GM12878 (cell line): ENCODE results near the gene SORCS1. TPM values are rescaled to one million over a fixed set of nuclear protein-coding genes. Genes with fewer than 3 reads are reported as not detected.

Experiments
- ATAC-seq: fragments of 200-7000 bp; cut with Tn5 transposase; 3 replicates; pipeline ENCODE4 v1.9.1; 2020; ENCODE audit warnings: mild to moderate bottlenecking, moderate library complexity
- BruUV-seq: library from RNA; stranded (reverse); fragments of 400-500 nt; replicated peaks from 2 replicates; lab custom pipeline; 2021; lab: Mats Ljungman, UMichigan
- CTCF ChIA-PET: fragments of 300-600 bp; sonication (Branson Sonifier 250); formaldehyde crosslinking; extraction: SDS; loops from one replicate; lab custom pipeline; 2021; ENCODE audit warnings: inconsistent platforms; lab: Yijun Ruan, JAX
- POLR2A ChIA-PET: fragments of 350-600 bp; formaldehyde crosslinking; extraction: SDS; loops from one replicate; lab custom pipeline; 2021; ENCODE audit warnings: inconsistent platforms; lab: Charles Lee
- RAD21 ChIA-PET: fragments of 300-600 bp; sonication (Branson Sonifier 250); formaldehyde crosslinking; loops from one replicate; lab custom pipeline; 2023; ENCODE audit warnings: antibody characterized with exemption; ENCODE audit not compliant: unreplicated experiment; lab: Charles Lee
- SMC1A ChIA-PET: fragments of 300-600 bp; sonication (Branson Sonifier 250); formaldehyde crosslinking; loops from one replicate; lab custom pipeline; 2023; ENCODE audit not compliant: unreplicated experiment, uncharacterized antibody; lab: Charles Lee
- DNase-seq: peaks from one replicate; pipeline ENCODE4 v3.0.0-alpha.2; 2011; ENCODE audit warnings: low read depth, low spot score
- FAIRE-seq: peaks from 3 replicates; lab custom pipeline; 2011; peaks lifted over from hg19 to GRCh38; lab: Jason Lieb, UNC
- H2AFZ ChIP-seq: 2 replicates; pipeline ENCODE4 v1.6.0; 2011; ENCODE audit warnings: low read depth, low read length, control low read depth; ENCODE audit not compliant: control insufficient read depth
- H3K27ac ChIP-seq: 2 replicates; pipeline ENCODE4 v1.5.1; 2011; ENCODE audit warnings: control low read depth; ENCODE audit not compliant: control insufficient read depth, insufficient read depth
- H3K27me3 ChIP-seq, 2 experiments: replicated peaks in 1 of 2; 2 replicates each; pipeline versions ENCODE4 v1.6.0 to v1.6.1; 2011; ENCODE audit warnings: low read length in 1 of 2; ENCODE audit not compliant: control insufficient read depth in 2 of 2, insufficient read depth in 2 of 2
- H3K36me3 ChIP-seq, 2 experiments: 2 replicates each; pipeline ENCODE4 v1.5.1; 2011; ENCODE audit warnings: low read length in 1 of 2; ENCODE audit not compliant: control insufficient read depth in 2 of 2, insufficient read depth in 2 of 2
- H3K4me1 ChIP-seq: 2 replicates; pipeline ENCODE4 v1.6.1; 2011; ENCODE audit warnings: mild to moderate bottlenecking, low read length, moderate library complexity, mixed read lengths; ENCODE audit not compliant: control insufficient read depth, insufficient read depth
- H3K4me2 ChIP-seq: 2 replicates; pipeline ENCODE4 v1.6.0; 2011; ENCODE audit warnings: control low read depth; ENCODE audit not compliant: control insufficient read depth, insufficient read depth
- H3K4me3 ChIP-seq: fragments of 200-600 bp; sonication (generic); 2 replicates; pipeline ENCODE4 v1.5.1; 2016
- H3K79me2 ChIP-seq: 2 replicates; pipeline ENCODE4 v1.6.0; 2011; ENCODE audit warnings: low read length; ENCODE audit not compliant: control insufficient read depth, insufficient read depth
- H3K9ac ChIP-seq: 2 replicates; pipeline ENCODE4 v1.8.0; 2011; ENCODE audit warnings: low read length, control low read depth, mixed read lengths; ENCODE audit not compliant: control insufficient read depth, insufficient read depth
- H3K9me3 ChIP-seq: replicated peaks from 3 replicates; pipeline ENCODE4 v1.5.1; 2011; ENCODE audit warnings: mild to moderate bottlenecking, low read length; ENCODE audit not compliant: control insufficient read depth, insufficient read depth
- H4K20me1 ChIP-seq: 2 replicates; pipeline ENCODE4 v1.6.0; 2011; ENCODE audit not compliant: control insufficient read depth, insufficient read depth
- IKZF1 ChIP-seq: fragments of 450-650 bp; conservative IDR thresholded peaks from 2 replicates; pipeline ENCODE4 v1.6.1; 2017; ENCODE audit warnings: antibody characterized with exemption, mild to moderate bottlenecking
- NFIC ChIP-seq: IDR thresholded peaks from 2 replicates; pipeline ENCODE4 v1.6.1; 2012; ENCODE audit warnings: low read depth, mild to moderate bottlenecking, inconsistent platforms, low read length, moderate library complexity
- RAD21 ChIP-seq: IDR thresholded peaks from 2 replicates; pipeline ENCODE4 v1.6.1; 2011; ENCODE audit warnings: mild to moderate bottlenecking, low read depth, low read length, moderate library complexity; ENCODE audit not compliant: insufficient read depth
- RCOR1 ChIP-seq: conservative IDR thresholded peaks from 2 replicates; pipeline ENCODE4 v1.6.1; 2012; ENCODE audit warnings: low read depth, low read length, improper control_type of control experiment
- SMC3 ChIP-seq: IDR thresholded peaks from 2 replicates; pipeline ENCODE4 v1.6.1; 2011; ENCODE audit warnings: low read length, improper control_type of control experiment, borderline replicate concordance
- YY1 ChIP-seq: IDR thresholded peaks from 2 replicates; pipeline ENCODE4 v1.6.1; 2011; ENCODE audit warnings: low read depth, mild to moderate bottlenecking, low read length
- WGBS: methylation state at CpG from one replicate; pipeline ENCODE4 v1.1.6; 2016; ENCODE audit warnings: low lambda C conversion rate; ENCODE audit not compliant: insufficient replicate concordance, insufficient coverage; ENCODE audit errors: missing lambda C conversion rate; 5-methylcytosine and 5-hydroxymethylcytosine counted together
- in situ Hi-C: fragments of 300-500 bp; cut with MboI; formaldehyde crosslinking; loops from 9 replicates; pipeline ENCODE4 v1.14.3; 2018; ENCODE audit warnings: mixed read lengths
- intact Hi-C: fragments of 100-400 bp; cut with micrococcal nuclease; formaldehyde crosslinking; loops from one replicate; pipeline ENCODE4 v1.14.2; 2022; ENCODE audit not compliant: unreplicated experiment
- polyA plus RNA-seq, 11 experiments: library from polyadenylated mRNA; depleted of rRNA in 4 of 11; unstranded in 6 of 11; stranded (reverse) in 5 of 11; fragments of >200 nt; fragmentation: Nextera tagmentation in 4 of 11; fragmentation: Illumina TruSeq in 1 of 11; extraction: Ambion mirVana in 4 of 11; extraction: Trizol in 1 of 11; gene quantifications; 1 replicate in 1 of 11; 2 replicates in 10 of 11; pipeline versions ENCODE4 v1.2.1 to v1.2.3, GENCODE V29; 2011 to 2016; ENCODE audit warnings: inconsistent platforms in 2 of 11, missing spikeins in 2 of 11, low read depth in 1 of 11
- total RNA-seq, 4 experiments: library from RNA; depleted of rRNA in 3 of 4; stranded (reverse); fragments of >200 nt in 3 of 4; fragmentation: Illumina TruSeq in 1 of 4; extraction: Trizol in 1 of 4; gene quantifications; 2 replicates each; pipeline versions ENCODE4 v1.2.1 to v1.2.3, GENCODE V29; 2013 to 2021
- TF ChIP-seq, protein P1 (sequence below), 3 experiments: IDR thresholded peaks in 2 of 3; conservative IDR thresholded peaks in 1 of 3; 2 replicates each; pipeline ENCODE4 v1.5.1; 2011; ENCODE audit warnings: low read depth in 3 of 3, low read length in 3 of 3, mild to moderate bottlenecking in 3 of 3, control low read depth in 2 of 3, moderate library complexity in 2 of 3, inconsistent platforms in 1 of 3, mixed read lengths in 1 of 3; ENCODE audit not compliant: control insufficient read depth in 2 of 3, insufficient read depth in 1 of 3; ENCODE audit errors: extremely low read depth in 1 of 3
- TF ChIP-seq, protein P2 (sequence below): fragments of 450-650 bp; IDR thresholded peaks from 2 replicates; pipeline ENCODE4 v1.6.1; 2014; ENCODE audit warnings: mild to moderate bottlenecking

The SORCS1 gene
- total and polyA plus RNA-seq, 10 of the 15 experiments (the other 5 are each of a cell fraction or from before 2014, with no cell fraction given): 0.02 to 9.6 (median 0.06) TPM; not detected in 3

DNA sequence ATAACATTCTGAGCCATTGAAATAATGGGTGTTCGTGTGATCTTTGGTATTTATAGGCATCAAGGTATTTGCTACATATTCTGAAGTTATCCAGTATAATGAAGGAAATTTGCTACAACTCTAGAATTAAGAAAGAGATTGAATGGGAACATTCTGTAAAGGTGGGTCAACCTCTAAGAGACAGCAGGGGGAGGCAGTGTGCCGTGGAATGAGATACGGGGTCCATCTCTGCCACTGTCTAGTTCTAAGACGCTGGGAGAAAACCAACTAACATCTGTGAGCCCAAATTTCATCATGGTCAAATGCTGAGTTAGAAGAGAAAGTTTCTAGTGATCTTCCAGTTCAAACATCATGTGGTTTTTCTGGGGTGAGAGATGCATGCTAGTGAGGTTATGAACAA lies 368.9 kb downstream of the SORCS1 start:
- TF ChIP-seq RCOR1 (no peak), YY1 (peak; percentile 37; the same call in 1 of the 2 replicates), NFIC (no peak), IKZF1 (no peak), RAD21 (peak; percentile 88), SMC3 (peak; percentile 97)
- TF ChIP-seq, protein P1, sequence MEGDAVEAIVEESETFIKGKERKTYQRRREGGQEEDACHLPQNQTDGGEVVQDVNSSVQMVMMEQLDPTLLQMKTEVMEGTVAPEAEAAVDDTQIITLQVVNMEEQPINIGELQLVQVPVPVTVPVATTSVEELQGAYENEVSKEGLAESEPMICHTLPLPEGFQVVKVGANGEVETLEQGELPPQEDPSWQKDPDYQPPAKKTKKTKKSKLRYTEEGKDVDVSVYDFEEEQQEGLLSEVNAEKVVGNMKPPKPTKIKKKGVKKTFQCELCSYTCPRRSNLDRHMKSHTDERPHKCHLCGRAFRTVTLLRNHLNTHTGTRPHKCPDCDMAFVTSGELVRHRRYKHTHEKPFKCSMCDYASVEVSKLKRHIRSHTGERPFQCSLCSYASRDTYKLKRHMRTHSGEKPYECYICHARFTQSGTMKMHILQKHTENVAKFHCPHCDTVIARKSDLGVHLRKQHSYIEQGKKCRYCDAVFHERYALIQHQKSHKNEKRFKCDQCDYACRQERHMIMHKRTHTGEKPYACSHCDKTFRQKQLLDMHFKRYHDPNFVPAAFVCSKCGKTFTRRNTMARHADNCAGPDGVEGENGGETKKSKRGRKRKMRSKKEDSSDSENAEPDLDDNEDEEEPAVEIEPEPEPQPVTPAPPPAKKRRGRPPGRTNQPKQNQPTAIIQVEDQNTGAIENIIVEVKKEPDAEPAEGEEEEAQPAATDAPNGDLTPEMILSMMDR (IDR thresholded peaks at IDR 0.05 in 2 of 3, conservative IDR thresholded peaks at IDR 0.05 in 1 of 3; ENCODE audit: control insufficient read depth in 2 of 3, extremely low read depth in 1 of 3, insufficient read depth in 1 of 3, low read depth in 3 of 3, low read length in 3 of 3): peak; percentile 57 to 78 (median 71)
- TF ChIP-seq, protein P2, sequence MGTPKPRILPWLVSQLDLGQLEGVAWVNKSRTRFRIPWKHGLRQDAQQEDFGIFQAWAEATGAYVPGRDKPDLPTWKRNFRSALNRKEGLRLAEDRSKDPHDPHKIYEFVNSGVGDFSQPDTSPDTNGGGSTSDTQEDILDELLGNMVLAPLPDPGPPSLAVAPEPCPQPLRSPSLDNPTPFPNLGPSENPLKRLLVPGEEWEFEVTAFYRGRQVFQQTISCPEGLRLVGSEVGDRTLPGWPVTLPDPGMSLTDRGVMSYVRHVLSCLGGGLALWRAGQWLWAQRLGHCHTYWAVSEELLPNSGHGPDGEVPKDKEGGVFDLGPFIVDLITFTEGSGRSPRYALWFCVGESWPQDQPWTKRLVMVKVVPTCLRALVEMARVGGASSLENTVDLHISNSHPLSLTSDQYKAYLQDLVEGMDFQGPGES: no peak
- Histone ChIP-seq H3K4me1 (no peaks in the 10 kb centered on the region), H3K4me2 (no peak overlapping the region), H3K79me2 (no peaks in the 10 kb centered on the region), H3K27me3 (no peaks in the 10 kb centered on the region), H3K27ac (no peak overlapping the region), H3K9me3 (no peaks in the 10 kb centered on the region; the same call in 2 of the 3 replicates), H4K20me1 (no peaks in the 10 kb centered on the region), H3K36me3 (no peaks in the 10 kb centered on the region), H3K4me3 (no peak overlapping the region), H3K9ac (no peak overlapping the region), H2AFZ (no peak overlapping the region)
- ATAC-seq: peak; percentile 98
- POLR2A ChIA-PET: no interaction called here
- RAD21 ChIA-PET: interaction anchor here (0.8 to 4.2 kb wide), 6 partner anchors 90 to 1409 kb away, joined by 3 to 30 read pairs (median 3); no protein-coding TSS in a partner anchor
- SMC1A ChIA-PET: interaction anchor here (0.7 to 2.8 kb wide), 14 partner anchors 9 to 1749 kb away, joined by 3 to 32 read pairs (median 4); no protein-coding TSS in a partner anchor
- no TSS peak for BruUV-seq
- intact Hi-C loops (loop anchor here (1.0 to 5.0 kb wide), 7 partner anchors 90 to 1019 kb away; no protein-coding TSS in a partner anchor), in situ Hi-C loops (no loop called here)
- peak; percentile 73 for FAIRE-seq
- CTCF ChIA-PET: interaction anchor here (0.9 to 4.3 kb wide), 14 partner anchors 11 to 468 kb away, joined by 3 to 59 read pairs (median 4); no protein-coding TSS in a partner anchor
- DNase-seq: peak; percentile 48
- 27% methylated on average over 4 of the region's 4 CpGs for WGBS
